ENCODE measurements around the gene LMO7. TPM values are rescaled to one million over a fixed set of nuclear protein-coding genes. Genes with fewer than 3 reads are reported as not detected.

The LMO7 gene
- total and polyA plus RNA-seq, 2 experiments from 2014 or later, result 47.2 to 105 TPM

DNA sequence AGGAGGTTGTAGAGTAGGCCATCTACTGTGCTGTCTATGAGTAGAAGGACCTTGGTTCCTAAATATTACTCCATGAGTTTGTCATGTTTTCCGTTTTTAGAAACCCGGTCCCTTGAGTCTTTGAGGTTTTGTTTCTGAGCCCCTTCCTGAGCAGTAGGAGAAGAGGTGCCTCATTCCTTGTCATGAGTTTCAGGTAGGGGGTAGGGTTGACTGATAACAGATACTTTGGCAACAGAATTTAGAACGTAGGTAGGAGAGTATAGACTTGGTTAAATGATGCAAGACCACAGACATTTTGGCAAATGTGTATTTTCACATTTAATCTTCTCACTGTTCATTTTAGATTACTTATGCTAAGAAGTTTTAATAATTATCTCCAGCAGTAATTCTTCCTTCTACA, 24.6 kb downstream of the LMO7 start:
- Histone ChIP-seq H4K20me1 (ENCODE audit: insufficient read depth, poor library complexity, severe bottlenecking) (no peaks in the 10 kb centered on the region), H2AFZ (no peak overlapping the region), H3K4me1 (ENCODE audit: insufficient read depth) (no peaks in the 10 kb centered on the region), H3K4me2 (no peak overlapping the region), H3K27ac (no peak overlapping the region), H3K36me3 (replicated peaks; ENCODE audit: insufficient read depth, low read depth) (no peaks in the 10 kb centered on the region), H3K4me3 (no peak overlapping the region), H3K9me2 (replicated peaks; ENCODE audit: insufficient read depth) (no peaks in the 10 kb centered on the region), H3K9me3 (ENCODE audit: low read depth) (no peaks in the 10 kb centered on the region), H3K27me3 (no peaks in the 10 kb centered on the region), H3K79me2 (peaks cover 5% of the 10 kb centered on the region)
- TF ChIP-seq EZH2 (IDR thresholded peaks at IDR 0.05; ENCODE audit: borderline replicate concordance), result no peak
- TF ChIP-seq CTCF (IDR thresholded peaks at IDR 0.05; ENCODE audit: poor library complexity), result no peak
- no peak for TF ChIP-seq EZH2phosphoT487 (IDR thresholded peaks at IDR 0.05; ENCODE audit: low read depth, severe bottlenecking, unreplicated experiment)
- DNase-seq (ENCODE audit: low spot score), result no peak
- 90% methylated on average over 3 of the region's 3 CpGs for WGBS (ENCODE audit: low lambda C conversion rate, missing lambda C conversion rate)

DNA sequence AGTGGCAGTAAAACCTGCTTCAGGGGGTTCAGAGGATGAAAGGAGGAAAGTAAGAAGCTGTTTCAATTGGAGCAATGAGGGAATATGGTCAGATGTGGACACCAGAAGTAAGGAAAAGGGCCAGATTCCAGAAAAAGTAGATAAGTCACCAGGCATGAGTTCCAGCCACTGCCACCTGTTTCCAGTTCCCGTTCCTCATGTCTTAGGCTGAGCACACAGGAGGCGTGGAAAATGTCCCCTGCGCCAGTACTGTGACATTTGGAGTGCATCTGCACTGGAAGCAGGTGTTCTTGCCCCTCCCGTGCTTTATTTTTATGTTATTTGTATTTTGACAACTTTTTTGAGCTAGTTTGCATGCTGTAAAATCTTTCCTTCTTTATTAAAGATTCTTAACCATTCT, 25.3 kb downstream of the LMO7 start:
- H3K9me2 ChIP-seq (replicated peaks; ENCODE audit: insufficient read depth), result no peaks in the 10 kb centered on the region
- H3K9me3 ChIP-seq (ENCODE audit: low read depth), result no peaks in the 10 kb centered on the region
- no peak overlapping the region for H3K4me3 ChIP-seq
- TF ChIP-seq EZH2phosphoT487 (IDR thresholded peaks at IDR 0.05; ENCODE audit: low read depth, severe bottlenecking, unreplicated experiment) (no peak), EZH2 (IDR thresholded peaks at IDR 0.05; ENCODE audit: borderline replicate concordance) (no peak), CTCF (IDR thresholded peaks at IDR 0.05; ENCODE audit: poor library complexity) (no peak)
- WGBS (ENCODE audit: low lambda C conversion rate, missing lambda C conversion rate), result 93% methylated on average over 4 of the region's 4 CpGs
- H3K27me3 ChIP-seq, result no peaks in the 10 kb centered on the region
- H2AFZ ChIP-seq, result no peak overlapping the region
- H4K20me1 ChIP-seq (ENCODE audit: insufficient read depth, poor library complexity, severe bottlenecking), result no peaks in the 10 kb centered on the region
- H3K4me2 ChIP-seq, result no peak overlapping the region
- no peaks in the 10 kb centered on the region for H3K36me3 ChIP-seq (replicated peaks; ENCODE audit: insufficient read depth, low read depth)
- H3K79me2 ChIP-seq, result peaks cover 5% of the 10 kb centered on the region
- no peak for DNase-seq (ENCODE audit: low spot score)
- no peak overlapping the region for H3K27ac ChIP-seq
- H3K4me1 ChIP-seq (ENCODE audit: insufficient read depth), result no peaks in the 10 kb centered on the region

GRCh38 chr13:75666646-75667351, 30.7 kb downstream of the LMO7 start:
- Histone ChIP-seq H3K4me3 (no peak overlapping the region), H4K20me1 (ENCODE audit: insufficient read depth, poor library complexity, severe bottlenecking) (no peaks in the 10 kb centered on the region), H3K27ac (no peak overlapping the region), H3K36me3 (replicated peaks; ENCODE audit: insufficient read depth, low read depth) (no peaks in the 10 kb centered on the region), H3K79me2 (peaks cover 11% of the 10 kb centered on the region), H3K27me3 (no peaks in the 10 kb centered on the region), H3K4me1 (ENCODE audit: insufficient read depth) (no peaks in the 10 kb centered on the region), H3K9me2 (replicated peaks; ENCODE audit: insufficient read depth) (no peaks in the 10 kb centered on the region), H2AFZ (no peak overlapping the region), H3K9me3 (ENCODE audit: low read depth) (no peaks in the 10 kb centered on the region), H3K4me2 (no peak overlapping the region)
- DNase-seq (ENCODE audit: low spot score), result no peak
- TF ChIP-seq EZH2phosphoT487 (IDR thresholded peaks at IDR 0.05; ENCODE audit: low read depth, severe bottlenecking, unreplicated experiment) (no peak), CTCF (IDR thresholded peaks at IDR 0.05; ENCODE audit: poor library complexity) (no peak)
- WGBS (ENCODE audit: low lambda C conversion rate, missing lambda C conversion rate), result 41% methylated on average over 1 of the region's 1 CpG
